Measurements from ENCODE around the gene TTC13. TPM values are rescaled to one million over a fixed set of nuclear protein-coding genes. Genes with fewer than 3 reads are reported as not detected.

The TTC13 gene
- total and polyA plus RNA-seq, 2 of the 13 experiments (the other 11 are each of a cell fraction or from before 2014, with no cell fraction given) = 5.8 to 15.9 TPM

- DNase-seq (ENCODE audit: low spot score) (no peak), FAIRE-seq (no peak), ATAC-seq (no peak)
- H4K20me1 ChIP-seq (ENCODE audit: insufficient read depth, low read length) = no peaks in the 10 kb centered on the region
- no peak overlapping the region for H3K4me3 ChIP-seq (replicated peaks in 1 of 3; ENCODE audit: insufficient read depth in 1 of 3, low read depth in 2 of 3, low read length in 3 of 3)
- H3K4me1 ChIP-seq (ENCODE audit: insufficient read depth, low read length) = no peaks in the 10 kb centered on the region
- H3K9ac ChIP-seq (ENCODE audit: insufficient read depth, low read depth, low read length) = no peak overlapping the region
- H3K4me2 ChIP-seq (ENCODE audit: low read depth, low read length) = no peak overlapping the region
- CTCF ChIA-PET (ENCODE audit: low intra/inter-chr PET ratio, low total read pairs) = no interaction called here
- no peaks in the 10 kb centered on the region; a peak in 1 of 5 replicates for H3K27me3 ChIP-seq (ENCODE audit: control insufficient read depth in 1 of 2, insufficient read depth in 2 of 2, low read length in 2 of 2)
- no peaks in the 10 kb centered on the region; a peak in 3 of 5 replicates for H3K36me3 ChIP-seq (replicated peaks in 1 of 2; ENCODE audit: control insufficient read depth in 1 of 2, insufficient read depth in 2 of 2, low read length in 2 of 2)
- no peak overlapping the region for H2AFZ ChIP-seq (ENCODE audit: low read length)
- no peaks in the 10 kb centered on the region for H3K79me2 ChIP-seq (ENCODE audit: insufficient read depth, low read length)
- intact Hi-C loops (cut with micrococcal nuclease; ENCODE audit: unreplicated experiment) (no loop called here), in situ Hi-C loops (cut with HindIII; ENCODE audit: extremely low pct_ligation_motif_present, low pct_unique_long_range_greater_than_20kb) (no loop called here)
- H3K9me3 ChIP-seq (ENCODE audit: low read length) = no peaks in the 10 kb centered on the region
- BruUV-seq (replicated peaks) = no TSS peak
- 93% methylated on average over 4 of the region's 4 CpGs for WGBS (ENCODE audit: low lambda C conversion rate)
- H3K27ac ChIP-seq (ENCODE audit: extremely low read length, insufficient read depth, low read length) = no peak overlapping the region
- POLR2A ChIA-PET = no interaction called here
- TF ChIP-seq NRL (CRISPR knock-in tag; IDR thresholded peaks at IDR 0.05; ENCODE audit: borderline replicate concordance) = no peak
- TF ChIP-seq MYC (CRISPR knock-in tag; IDR thresholded peaks at IDR 0.05; ENCODE audit: borderline replicate concordance) = no peak
- no peak for TF ChIP-seq MIXL1 (CRISPR knock-in tag; IDR thresholded peaks at IDR 0.05)
- TF ChIP-seq ZNF562 (CRISPR knock-in tag; IDR thresholded peaks at IDR 0.05; ENCODE audit: borderline replicate concordance) = no peak
- TF ChIP-seq ZNF292 (CRISPR knock-in tag; IDR thresholded peaks at IDR 0.05; ENCODE audit: borderline replicate concordance, low read depth) = no peak
- TF ChIP-seq ZBTB40 (IDR thresholded peaks at IDR 0.05) = no peak
- no peak for TF ChIP-seq ZBTB40 (CRISPR knock-in tag; IDR thresholded peaks at IDR 0.05)
- no peak for TF ChIP-seq TBL1XR1 (IDR thresholded peaks at IDR 0.05; ENCODE audit: borderline replicate concordance, low read length, partially characterized antibody)
- no peak for TF ChIP-seq ZNF775 (CRISPR knock-in tag; IDR thresholded peaks at IDR 0.05; ENCODE audit: borderline replicate concordance)
- TF ChIP-seq TEAD2 (CRISPR knock-in tag; IDR thresholded peaks at IDR 0.05) = no peak
- TF ChIP-seq ZNF337 (CRISPR knock-in tag; IDR thresholded peaks at IDR 0.05; ENCODE audit: borderline replicate concordance, low read depth) = no peak
- no peak for TF ChIP-seq CHD4 (IDR thresholded peaks at IDR 0.05; ENCODE audit: borderline replicate concordance, low read length)
- TF ChIP-seq SATB2 (CRISPR knock-in tag; IDR thresholded peaks at IDR 0.05) = no peak
- no peak for TF ChIP-seq PHF5A (CRISPR knock-in tag; IDR thresholded peaks at IDR 0.05; ENCODE audit: low read depth, unreplicated experiment)
- TF ChIP-seq GATAD2A (CRISPR knock-in tag; IDR thresholded peaks at IDR 0.05) = no peak
- TF ChIP-seq CEBPB (IDR thresholded peaks at IDR 0.05; ENCODE audit: borderline replicate concordance, low read depth, low read length) = no peak
- TF ChIP-seq LCORL (IDR thresholded peaks at IDR 0.05) = no peak
- no peak for TF ChIP-seq LCORL (CRISPR knock-in tag; IDR thresholded peaks at IDR 0.05)
- TF ChIP-seq ZNF557 (CRISPR knock-in tag; IDR thresholded peaks at IDR 0.05) = no peak
- TF ChIP-seq NONO (IDR thresholded peaks at IDR 0.05) = no peak
- no peak for TF ChIP-seq NONO (CRISPR knock-in tag; conservative IDR thresholded peaks at IDR 0.05)
Observed at GRCh38 chr1:230957580-230957989, 21.1 kb downstream of the TTC13 start.
